Measurements from ENCODE around the gene NSMCE4A. TPM values are rescaled to one million over a fixed set of nuclear protein-coding genes. Genes with fewer than 3 reads are reported as not detected.

The NSMCE4A gene
- polyA plus RNA-seq, 3 donors: 78.4 to 82.1 (median 79.4) TPM

Other genes with a start within 250 kb of the NSMCE4A start
- 10 to 100 TPM; 36.8 to 45.7 (median 43.2) TPM for gene ATE1, start 47.2 kb downstream of the NSMCE4A start, polyA plus RNA-seq (ENCODE audit: insufficient read length in 3 of 3)
- 10 to 100 TPM; 35.4 to 46.8 (median 45.2) TPM for gene TACC2, start 13.9 kb upstream of the NSMCE4A start, polyA plus RNA-seq (ENCODE audit: insufficient read length in 3 of 3)

All from right renal cortex interstitium (tissue), 3 donors.